Gastrocnemius medialis (tissue), 4 donors: Measurements from ENCODE around the gene TMEM200B.

Experiments used
- POLR2A ChIP-seq, 2 donors: fragments of 450-650 bp; IDR thresholded peaks; one replicate each; pipeline ENCODE4 v1.6.1; 2017; ENCODE audit warnings: antibody characterized with exemption in 2 of 2, mild to moderate bottlenecking in 2 of 2, moderate library complexity in 2 of 2
- TF ChIP-seq, protein P1 (sequence below), 5 experiments: fragments of 450-650 bp in 3 of 5; fragments of 200-600 bp in 2 of 5; sonication (generic) in 2 of 5; IDR thresholded peaks in 4 of 5; conservative IDR thresholded peaks in 1 of 5; 1 replicate in 4 of 5; 2 replicates in 1 of 5; pipeline ENCODE4 v1.5.1; 2016 to 2019; ENCODE audit warnings: antibody characterized with exemption in 5 of 5, mild to moderate bottlenecking in 3 of 5, moderate library complexity in 3 of 5

DNA sequence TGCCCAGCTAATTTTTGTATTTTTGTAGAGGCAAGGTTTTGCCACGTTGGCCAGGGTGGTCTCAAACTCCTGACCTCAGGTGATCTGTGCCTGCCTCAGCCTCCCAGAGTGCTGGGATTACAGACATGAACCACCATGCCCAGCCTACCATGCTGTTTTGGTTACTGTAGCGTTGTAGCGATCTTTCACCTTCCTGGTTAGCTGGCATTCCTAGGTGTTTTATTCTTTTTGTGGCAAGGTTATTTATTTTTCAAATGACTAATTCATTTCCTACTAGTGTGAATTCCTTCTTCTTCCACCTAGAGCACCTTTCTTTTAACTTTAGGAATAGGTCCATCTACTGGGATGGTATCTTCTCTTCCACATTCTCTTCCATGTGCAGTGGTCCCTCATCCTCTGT, 29.3 kb downstream of the TMEM200B start:
- TF ChIP-seq, protein P1, sequence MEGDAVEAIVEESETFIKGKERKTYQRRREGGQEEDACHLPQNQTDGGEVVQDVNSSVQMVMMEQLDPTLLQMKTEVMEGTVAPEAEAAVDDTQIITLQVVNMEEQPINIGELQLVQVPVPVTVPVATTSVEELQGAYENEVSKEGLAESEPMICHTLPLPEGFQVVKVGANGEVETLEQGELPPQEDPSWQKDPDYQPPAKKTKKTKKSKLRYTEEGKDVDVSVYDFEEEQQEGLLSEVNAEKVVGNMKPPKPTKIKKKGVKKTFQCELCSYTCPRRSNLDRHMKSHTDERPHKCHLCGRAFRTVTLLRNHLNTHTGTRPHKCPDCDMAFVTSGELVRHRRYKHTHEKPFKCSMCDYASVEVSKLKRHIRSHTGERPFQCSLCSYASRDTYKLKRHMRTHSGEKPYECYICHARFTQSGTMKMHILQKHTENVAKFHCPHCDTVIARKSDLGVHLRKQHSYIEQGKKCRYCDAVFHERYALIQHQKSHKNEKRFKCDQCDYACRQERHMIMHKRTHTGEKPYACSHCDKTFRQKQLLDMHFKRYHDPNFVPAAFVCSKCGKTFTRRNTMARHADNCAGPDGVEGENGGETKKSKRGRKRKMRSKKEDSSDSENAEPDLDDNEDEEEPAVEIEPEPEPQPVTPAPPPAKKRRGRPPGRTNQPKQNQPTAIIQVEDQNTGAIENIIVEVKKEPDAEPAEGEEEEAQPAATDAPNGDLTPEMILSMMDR (IDR thresholded peaks at IDR 0.05 in 4 of 5, conservative IDR thresholded peaks at IDR 0.05 in 1 of 5) = no peak
- no peak for TF ChIP-seq POLR2A (IDR thresholded peaks at IDR 0.05)
